GM21723 (cell line): ENCODE data around the gene PAGR1.
"Not testable (repeated sequence)": the region's sequence is repeated elsewhere in the genome, so short reads cannot be mapped to it uniquely, and the experiment has no call there.

ENCODE experiments used
- ATAC-seq: cut with Tn5 transposase; IDR thresholded peaks from one replicate; pipeline ENCODE4 v1.9.1; 2021; ENCODE audit warnings: mild to moderate bottlenecking, moderate library complexity; ENCODE audit not compliant: unreplicated experiment

The PAGR1 gene

DNA sequence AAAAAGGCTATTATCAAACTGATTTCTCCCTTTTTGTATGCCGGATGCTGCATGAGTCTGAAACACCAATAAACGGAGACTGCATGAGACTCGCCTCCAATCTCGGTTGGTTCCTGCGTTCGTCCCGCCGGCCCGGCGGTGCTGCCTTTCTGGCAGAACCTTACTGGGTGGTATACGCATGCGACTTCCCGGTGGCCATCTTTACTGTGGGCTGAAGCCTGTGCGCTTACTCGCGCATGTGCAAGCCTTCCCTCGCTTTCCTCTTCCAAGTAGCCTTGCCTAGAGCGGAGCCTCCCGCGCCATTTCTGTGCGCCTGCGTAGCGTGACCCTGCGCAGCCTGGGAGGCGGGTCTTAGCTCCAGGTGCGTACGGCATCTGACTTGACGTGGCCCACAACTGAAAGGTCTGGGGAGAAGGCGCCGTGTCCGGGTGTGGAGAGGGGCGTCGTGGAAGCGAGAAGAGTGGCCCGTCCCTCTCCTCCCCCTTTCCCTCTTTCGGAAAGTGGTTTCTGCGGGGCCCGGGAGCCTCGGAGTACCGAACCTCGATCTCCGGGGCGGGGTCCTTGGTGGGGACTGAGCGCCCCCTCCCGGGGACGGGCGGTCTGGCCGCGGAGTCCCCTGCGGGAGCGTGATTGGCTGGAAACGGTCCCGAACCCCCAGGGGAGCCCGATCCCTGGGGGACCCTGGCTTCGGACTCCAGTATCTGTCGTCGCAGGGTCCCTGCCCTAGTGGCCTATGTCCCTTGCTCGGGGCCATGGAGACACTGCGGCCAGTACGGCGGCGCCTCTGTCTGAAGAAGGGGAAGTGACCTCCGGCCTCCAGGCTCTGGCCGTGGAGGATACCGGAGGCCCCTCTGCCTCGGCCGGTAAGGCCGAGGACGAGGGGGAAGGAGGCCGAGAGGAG is at the start of gene PAGR1:
PAGR1 (plus strand) TSS at position 360 of the 901 bp plus-strand sequence; CDS start at position 734, 374 bp downstream.
- ATAC-seq = peak; percentile 54

DNA sequence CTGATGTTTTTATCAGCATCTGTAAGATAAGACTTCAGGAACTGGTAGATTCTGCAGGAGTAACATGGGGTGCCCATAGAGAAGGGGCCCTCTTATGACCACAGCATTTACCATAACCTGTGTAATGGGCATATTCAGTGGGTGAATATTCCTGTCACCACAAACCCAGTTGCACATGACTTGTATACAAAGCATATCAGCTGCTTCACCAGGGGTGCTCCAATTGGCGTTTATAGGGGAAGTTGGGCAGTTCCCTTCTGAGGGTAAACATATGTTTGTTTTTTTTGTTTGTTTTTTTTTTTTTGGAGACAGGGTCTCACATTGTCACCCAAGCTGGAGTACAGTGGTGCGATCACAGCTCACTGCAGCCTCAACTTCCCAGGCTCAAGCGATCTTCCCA is 49.4 kb upstream of the PAGR1 start:
- ATAC-seq = no peak

DNA sequence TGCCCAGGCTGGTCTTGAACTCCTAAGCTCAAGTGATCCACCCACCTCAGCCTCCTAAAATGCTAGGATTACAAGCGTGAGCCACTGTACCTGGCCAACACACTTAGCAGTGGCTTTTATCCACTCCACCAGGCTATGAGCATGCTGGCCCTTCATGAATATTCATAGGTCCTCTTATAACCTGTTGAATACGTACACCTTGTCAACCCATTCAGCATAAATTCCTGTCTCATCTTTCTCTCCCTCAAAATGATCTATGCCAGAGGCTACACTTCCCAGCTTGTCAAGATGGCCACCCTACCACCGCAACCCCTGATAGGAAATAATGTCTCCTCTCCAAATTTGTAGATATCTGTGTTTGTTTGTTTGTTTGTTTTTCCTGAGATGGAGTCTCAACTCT is 48.9 kb upstream of the PAGR1 start:
- no peak for ATAC-seq

DNA sequence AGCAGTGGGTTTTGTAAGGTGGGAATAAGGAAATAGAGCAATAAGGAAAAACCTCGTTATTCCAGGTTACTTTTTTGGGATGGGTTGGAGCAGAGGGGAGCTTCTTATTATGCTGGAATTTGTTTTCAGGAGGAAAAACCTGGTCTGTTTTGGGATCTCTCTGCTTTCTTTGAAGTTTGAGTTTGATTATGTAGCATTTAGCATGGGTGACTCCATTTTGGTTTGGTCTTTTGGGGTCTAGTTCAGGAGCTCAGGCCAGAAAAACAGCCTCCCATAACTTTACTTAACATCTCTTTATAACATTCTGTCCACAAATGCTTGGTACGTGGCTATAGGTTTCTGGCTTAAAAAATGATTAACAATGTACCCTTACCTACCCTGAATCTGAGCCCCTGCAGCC is 46.4 kb upstream of the PAGR1 start:
- no peak for ATAC-seq

DNA sequence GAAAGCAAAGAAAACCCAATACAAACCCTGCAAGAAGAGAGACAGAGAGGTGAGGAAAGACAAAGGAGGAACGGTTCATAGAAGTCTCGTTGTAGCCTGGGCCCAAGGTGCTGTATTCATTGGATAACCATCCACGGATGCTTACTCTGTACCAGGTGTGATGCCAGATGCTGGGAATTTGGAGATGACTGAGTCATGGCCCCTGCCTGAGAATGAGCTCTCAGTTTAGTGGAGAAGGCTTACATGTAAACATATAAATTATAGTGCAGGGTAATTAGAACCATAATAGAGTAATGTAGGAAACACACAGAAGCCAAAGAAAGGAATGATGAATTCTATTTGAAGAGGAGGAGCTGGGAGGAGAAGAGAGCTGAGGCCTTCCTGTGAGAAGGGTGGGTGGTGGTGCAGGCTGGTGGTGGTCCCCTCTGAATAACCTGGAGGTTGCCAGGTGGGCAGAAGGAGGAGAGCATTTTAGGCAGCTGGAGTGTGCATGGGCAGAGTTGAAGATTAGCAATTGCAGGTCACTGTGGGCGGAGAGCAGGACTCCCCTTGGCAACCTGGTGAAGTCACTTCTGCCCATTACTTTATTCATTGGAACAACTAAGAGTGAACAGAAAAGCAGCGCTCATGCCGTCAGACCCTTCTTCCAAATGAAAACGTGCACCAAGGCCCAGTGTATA is 45.6 kb upstream of the PAGR1 start:
- no peak for ATAC-seq

DNA sequence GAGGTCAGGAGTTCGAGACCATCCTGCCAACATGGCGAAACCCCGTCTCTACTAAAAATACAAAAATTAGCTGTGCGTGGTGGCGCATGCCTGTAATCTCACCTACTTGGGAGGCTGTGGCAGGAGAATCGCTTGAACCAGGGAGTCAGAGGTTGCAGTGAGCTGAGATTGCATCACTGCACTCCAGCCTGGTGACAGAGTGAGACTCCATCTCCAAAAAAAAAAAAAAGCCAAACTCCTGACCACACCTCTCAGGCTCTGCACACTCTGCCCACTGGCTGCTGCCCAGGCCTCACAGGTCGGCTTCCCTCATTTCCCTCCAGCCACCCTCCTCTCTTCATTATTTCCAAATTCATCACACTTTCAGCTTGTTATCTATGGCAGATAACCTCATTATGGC is 43.6 kb upstream of the PAGR1 start:
- ATAC-seq = not testable (repeated sequence)

DNA sequence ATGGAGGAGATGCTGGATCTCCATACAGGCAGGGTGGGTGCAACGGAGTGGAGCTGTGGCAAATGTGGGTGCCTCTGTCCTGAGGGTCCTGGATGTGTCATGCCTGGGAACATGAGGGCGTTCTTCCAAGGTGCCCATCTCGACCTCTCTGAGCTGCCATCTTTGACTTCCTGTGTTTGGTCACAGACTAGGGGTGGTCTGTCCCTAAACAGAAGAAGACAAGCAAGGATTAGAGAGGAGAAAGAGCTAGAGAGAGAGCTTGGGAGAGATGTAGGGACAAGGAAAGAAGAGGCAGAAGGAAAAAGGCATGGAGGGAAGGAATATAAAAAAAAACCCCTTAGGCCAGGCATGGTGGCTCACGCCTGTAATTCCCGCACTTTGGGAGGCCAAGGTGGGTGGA is 41.2 kb upstream of the PAGR1 start:
- no peak for ATAC-seq

DNA sequence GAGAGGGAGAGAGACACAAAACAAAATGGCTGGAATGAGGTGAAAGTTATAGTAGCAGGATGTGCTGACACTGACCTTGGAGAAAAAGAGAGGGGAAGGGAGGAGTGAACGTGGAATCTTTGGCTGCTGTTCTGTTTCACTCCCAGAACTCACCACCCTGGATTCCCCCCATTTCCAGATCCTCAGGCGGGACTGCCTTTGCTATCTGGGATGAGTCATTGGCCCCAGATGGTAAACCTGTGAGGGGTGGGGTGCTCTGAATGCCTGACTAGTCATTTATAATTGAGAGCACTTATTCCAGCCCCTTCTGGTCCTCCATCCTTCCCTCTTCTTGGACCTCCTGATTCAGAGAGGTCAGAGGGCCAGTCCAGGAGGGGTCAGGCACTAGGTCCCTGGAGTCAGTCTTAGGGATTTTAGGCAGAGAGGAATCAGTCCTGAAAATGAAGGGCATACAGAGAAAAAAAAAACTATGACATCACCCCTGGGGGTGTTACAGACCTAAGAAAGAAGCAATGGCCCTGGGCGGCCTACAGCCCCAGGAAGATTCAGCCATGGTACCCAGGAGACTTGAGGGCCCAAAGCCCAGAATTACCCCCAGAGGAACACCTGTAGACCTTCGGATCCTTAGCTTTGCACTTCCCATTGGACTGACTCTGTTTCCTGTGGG is 40.1 kb upstream of the PAGR1 start:
- no peak for ATAC-seq

DNA sequence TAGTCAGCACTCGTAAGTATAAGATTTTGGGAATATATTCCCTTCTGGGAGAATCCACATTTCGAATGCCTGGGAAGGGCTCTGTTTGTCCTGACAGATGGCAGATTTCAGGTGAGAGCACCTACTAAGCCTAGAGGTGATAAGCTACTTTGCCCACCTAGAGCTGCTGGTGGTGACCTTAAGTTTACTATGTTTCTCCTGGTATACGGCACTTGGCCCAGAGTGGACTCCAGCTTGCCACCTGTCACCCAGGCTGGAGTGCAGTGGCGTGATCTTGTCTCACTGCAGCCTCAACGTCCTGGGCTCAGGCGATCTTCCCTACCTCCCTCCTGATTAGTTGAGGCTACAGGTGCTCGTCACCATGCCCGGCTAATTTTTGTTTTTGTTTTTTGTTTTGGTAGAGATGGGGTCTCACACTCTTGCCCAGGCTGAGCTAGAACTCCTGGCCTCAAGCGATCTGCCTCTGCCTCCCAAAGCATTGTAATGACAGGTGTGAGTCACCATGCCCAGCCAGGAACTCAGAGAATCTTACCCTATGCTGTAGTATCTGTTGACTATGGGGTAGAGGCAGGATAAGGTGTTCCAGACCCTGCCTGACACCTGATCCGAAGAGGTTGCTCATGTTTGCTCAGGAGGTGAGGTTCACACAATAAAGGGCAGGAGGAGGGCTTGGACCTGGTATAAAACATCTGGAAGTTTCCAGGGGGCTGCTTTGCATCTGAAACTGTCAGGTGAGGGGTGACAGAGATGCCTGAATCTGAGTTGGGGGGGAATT is 38.2 kb upstream of the PAGR1 start, which contains the start of gene ZG16:
ZG16 (plus strand) TSS at position 681 of the 775 bp plus-strand sequence. CDS start 1,011 bp downstream, outside the sequence.
- no peak for ATAC-seq

DNA sequence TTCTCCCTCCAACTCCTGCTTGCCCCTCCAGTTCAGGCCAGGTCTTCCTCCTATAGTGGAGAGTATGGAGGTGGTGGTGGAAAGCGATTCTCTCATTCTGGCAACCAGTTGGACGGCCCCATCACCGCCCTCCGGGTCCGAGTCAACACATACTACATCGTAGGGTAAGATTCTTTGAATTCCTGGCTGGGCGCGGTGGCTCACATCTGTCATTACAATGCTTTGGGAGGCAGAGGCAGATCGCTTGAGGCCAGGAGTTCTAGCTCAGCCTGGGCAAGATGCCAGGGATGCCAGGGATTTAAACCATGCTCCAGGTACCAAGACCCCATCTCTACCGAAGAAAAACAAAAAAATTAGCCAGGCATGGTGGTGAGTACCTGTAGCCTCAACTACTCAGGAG is 36.5 kb upstream of the PAGR1 start:
- no peak for ATAC-seq

DNA sequence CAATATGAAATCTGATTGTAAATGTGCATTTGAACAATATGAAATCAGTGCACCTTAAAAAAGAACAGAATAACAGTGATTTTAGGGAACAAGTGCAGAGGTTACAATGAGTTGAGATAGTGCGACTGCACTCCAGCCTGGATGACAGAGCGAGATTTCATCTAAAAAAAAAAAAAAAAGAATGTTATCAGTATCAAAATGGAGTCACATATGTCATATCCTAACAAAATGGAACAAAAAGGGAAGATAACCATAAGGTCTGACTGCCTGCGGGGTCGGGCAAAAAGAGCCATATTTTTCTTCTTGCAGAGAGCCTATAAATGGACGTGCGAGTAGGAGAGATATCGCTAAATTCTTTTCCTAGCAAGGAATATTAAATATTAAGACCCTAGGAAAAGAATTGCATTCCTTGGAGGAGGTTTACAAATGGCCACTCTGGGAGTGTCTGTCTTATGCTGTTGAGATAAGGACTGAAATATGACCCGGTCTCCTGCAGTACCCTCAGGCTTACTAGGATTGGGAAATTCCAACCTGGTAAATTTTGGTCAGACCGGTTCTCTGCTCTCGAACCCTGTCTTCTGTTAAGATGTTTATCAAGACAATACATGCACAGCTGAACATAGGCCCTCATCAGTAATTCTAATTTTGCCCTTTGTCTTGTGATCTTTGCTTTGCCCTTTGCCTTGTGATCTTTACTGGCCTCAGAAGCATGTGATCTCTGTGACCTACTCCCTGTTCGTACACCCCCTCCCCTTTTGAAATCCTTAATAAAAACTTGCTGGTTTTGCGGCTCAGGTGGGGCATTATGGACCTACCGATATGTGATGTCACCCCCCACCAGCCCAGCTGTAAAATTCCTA is 32.6 kb upstream of the PAGR1 start:
- not testable (repeated sequence) for ATAC-seq

DNA sequence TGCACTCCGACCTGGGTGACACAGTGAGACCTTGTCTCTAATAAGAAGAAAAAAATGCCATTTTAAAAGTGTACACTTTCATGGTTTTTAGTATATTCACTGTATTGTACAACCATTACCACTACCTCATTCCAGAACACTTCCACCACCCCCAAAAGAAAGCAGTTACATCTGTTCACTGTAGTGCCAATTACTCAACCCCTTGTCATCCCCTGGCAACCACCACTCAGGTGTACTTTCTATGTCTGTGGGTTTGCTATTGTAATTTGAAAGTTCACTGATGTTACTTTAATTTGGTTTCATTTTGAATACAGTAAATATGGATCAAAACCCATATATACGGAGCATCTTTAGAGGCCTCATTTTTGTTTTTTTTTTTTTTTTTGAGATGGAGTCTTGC is 31.8 kb upstream of the PAGR1 start:
- ATAC-seq = no peak

DNA sequence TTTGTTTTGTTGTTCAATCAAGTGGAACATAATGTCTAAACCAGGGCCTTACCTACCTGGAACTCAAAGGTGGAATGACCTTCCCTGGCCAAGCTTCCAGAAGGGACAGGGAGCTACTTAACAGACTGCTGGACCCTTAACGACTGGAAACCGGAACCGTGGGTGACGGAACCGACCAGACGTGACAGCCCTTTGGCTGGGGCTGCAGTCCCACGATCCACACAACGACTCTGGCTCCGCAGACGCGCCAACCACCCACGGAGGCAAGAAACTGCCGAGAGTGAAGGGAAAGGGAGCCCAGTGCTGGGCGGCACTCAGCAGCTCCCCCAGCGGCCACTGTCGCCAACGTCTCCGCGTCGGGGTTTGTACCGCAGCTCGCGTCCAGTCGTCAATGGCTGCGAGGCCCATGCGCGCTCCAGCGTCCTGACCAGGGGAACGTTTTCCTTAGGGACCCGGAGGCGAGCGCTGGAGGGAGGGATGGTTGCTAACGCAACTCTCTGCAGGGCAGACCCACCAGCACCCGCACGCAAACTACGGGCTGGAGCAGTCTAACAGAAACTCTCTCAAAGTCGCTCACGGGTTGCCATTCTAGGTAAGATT is 31.0 kb upstream of the PAGR1 start:
- ATAC-seq = no peak

DNA sequence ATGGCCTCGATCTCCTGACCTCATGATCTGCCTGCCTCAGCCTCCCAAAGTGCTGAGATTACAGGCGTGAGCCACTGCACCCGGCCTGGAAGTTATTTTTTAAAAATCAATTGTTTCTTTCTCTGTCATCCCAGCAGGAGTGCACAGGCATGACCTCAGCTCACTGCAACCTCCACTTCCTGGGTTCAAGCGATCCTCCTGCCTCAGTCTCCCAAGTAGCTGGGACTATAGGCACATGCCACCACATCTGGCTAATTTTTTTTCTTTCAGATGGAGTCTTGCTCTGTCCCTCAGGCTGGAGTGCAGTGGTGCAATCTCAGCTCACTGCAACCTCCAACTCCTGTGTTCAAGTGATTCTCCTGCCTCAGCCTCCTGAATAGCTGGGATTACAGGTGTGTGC is 28.8 kb upstream of the PAGR1 start:
- not testable (repeated sequence) for ATAC-seq

DNA sequence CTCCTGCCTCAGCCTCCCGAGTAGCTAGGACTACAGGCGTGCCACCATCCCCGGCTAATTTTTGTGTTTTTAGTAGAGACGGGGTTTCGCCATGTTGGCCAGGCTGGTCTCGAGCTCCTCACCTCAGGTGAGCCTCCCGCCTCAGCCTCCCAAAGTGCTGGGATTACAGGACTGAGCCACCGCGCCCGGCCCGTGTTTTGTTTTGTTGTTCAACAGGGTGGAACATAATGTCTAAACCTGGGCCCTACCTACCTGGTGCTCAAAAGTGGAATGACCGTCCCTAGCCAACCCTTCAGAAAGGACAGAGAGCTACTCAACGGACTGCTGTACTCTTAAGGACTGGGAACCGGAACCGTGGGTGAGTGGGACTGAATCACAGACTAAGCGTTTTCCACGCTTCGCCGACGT is 26.2 kb upstream of the PAGR1 start:
- peak; percentile 1 for ATAC-seq

DNA sequence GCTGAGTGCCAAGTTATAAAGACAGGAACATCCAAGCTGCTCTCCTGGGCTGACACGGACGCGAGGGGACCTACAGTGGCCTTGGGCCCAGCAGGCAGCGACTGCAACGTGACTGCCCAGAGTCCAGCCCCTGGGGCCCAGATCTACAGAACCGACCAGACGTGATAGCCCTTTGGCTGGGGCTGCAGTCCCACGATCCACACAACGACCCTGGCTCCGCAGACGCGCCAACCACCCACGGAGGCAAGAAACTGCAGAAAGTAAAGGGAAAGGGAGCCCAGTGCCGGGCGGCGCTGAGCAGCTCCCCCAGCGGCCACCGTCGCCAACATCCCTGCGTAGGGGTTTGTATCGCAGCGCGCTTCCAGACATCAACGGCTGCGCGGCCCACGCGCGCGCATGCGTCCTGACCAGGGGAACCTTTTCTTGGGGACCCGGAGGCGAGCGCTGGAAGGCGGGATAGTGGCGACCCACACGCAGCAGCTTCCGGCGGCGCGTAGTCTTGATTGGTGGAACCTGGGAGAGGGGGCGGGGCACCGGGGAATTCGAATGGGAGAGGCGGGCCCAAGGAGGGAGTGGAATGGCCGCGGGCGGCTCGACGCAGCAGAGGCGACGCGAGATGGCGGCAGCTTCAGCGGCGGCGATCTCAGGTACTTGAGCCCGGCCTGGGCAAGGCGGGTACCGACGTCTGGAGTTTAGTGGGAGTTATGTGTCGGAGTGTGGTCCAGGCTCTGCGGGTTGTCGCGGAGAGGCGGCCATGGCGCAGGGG is 25.6 kb upstream of the PAGR1 start, which contains the start of gene KIF22:
KIF22 (plus strand) TSS at position 569 of the 766 bp plus-strand sequence; CDS start at position 578, 9 bp downstream.
- peak; percentile 90 for ATAC-seq

DNA sequence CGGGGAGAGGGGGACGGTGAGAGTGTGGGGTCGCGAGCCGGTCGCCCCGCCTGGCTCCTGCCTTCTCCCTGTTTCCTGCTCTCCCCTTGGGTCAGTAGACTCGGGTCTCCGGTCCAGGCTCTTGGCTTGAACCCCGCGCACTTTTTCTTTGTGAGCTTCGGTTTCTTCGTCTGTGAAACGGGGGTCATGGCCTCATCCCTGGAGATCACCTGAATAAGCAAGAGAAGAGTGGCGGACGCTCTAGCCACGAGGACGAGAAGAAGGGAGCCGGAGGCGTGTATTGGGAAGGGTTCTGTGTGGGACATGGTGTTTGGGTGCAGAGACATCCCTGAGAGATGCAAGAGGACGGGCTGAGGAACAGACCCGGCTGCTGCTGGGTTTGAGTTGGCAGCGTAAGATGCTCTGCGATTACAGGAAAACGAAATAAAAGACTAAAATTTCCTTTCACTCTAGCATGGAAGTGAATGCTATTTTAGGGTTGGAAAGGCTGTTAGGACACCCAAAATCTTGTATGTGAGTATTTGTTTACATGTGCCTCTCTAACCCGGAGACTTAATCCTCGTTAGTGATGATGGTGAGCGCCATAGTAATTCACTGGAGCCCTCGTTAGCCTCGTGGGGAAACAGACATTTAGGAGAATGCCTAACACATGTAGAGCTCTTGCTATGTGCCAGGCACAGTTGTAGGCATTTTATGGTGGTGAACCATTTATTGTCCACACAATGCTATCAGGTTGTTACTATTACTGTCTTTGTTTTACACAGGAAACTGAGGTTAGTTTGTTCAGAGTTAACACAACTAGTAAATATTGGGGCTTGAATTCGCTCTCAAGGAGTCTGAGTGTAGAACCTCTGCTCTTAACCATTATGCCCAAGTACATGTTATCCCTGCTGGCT is 24.8 kb upstream of the PAGR1 start:
- ATAC-seq = no peak
